Measurements from ENCODE around the gene LUM. TPM values are rescaled to one million over a fixed set of nuclear protein-coding genes. Genes with fewer than 3 reads are reported as not detected.

Gene LUM
- total RNA-seq, 4 donors from 2014 or later, result 29.6 to 103 (median 67.6) TPM

- no peak overlapping the region for H3K27ac ChIP-seq
- no peaks in the 10 kb centered on the region for H3K36me3 ChIP-seq
- no peaks in the 10 kb centered on the region for H3K9me3 ChIP-seq
- no peaks in the 10 kb centered on the region for H3K27me3 ChIP-seq
- H3K4me1 ChIP-seq, result peaks cover 0 to 5% (median 0%) of the 10 kb centered on the region in 3 donors
- H3K4me3 ChIP-seq, result no peak overlapping the region
- no peak for TF ChIP-seq EP300 (IDR thresholded peaks at IDR 0.05)
- TF ChIP-seq CTCF (IDR thresholded peaks at IDR 0.05), result no peak
- no peak for TF ChIP-seq POLR2A (IDR thresholded peaks at IDR 0.05)
- no peak for TF ChIP-seq POLR2AphosphoS5 (IDR thresholded peaks at IDR 0.05)
- ATAC-seq, result no peak
These were observed 52.1 kb downstream of the LUM start for GRCh38 chr12:91059211-91059610.

DNA sequence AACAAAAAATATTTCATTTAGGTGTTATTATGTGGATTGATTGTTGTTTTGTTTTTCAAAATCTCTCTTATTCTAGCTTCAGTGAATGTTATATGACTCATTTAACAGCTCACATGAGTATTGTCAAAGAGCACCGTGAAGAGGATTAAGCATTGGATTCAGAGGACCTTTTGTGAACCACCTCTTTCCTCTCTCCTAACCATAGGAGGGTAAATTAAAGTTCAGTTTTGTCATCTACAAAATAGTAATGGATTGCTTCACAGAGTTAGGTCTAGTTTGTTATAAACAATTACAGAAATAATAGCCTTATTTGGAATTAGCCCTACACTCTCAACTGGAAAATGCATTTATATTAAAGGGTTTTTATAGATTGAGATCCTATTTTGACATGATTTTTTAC is 52.5 kb downstream of the LUM start:
- WGBS, 2 donors (ENCODE audit: low coverage in 1 of 2), result 15% methylated on average over 1 of the region's 1 CpG; no CpG with 5 or more reads in 1 of the 2 donors
- TF ChIP-seq POLR2AphosphoS5 (IDR thresholded peaks at IDR 0.05) (no peak), EP300 (IDR thresholded peaks at IDR 0.05) (no peak), CTCF (IDR thresholded peaks at IDR 0.05) (no peak), POLR2A (IDR thresholded peaks at IDR 0.05) (no peak)
- H3K36me3 ChIP-seq, result no peaks in the 10 kb centered on the region
- ATAC-seq, result no peak
- H3K4me3 ChIP-seq, result no peak overlapping the region
- no peak overlapping the region for H3K27ac ChIP-seq
- peaks cover 0 to 9% (median 0%) of the 10 kb centered on the region in 3 donors for H3K4me1 ChIP-seq
- no peaks in the 10 kb centered on the region for H3K27me3 ChIP-seq
- no peaks in the 10 kb centered on the region for H3K9me3 ChIP-seq

DNA sequence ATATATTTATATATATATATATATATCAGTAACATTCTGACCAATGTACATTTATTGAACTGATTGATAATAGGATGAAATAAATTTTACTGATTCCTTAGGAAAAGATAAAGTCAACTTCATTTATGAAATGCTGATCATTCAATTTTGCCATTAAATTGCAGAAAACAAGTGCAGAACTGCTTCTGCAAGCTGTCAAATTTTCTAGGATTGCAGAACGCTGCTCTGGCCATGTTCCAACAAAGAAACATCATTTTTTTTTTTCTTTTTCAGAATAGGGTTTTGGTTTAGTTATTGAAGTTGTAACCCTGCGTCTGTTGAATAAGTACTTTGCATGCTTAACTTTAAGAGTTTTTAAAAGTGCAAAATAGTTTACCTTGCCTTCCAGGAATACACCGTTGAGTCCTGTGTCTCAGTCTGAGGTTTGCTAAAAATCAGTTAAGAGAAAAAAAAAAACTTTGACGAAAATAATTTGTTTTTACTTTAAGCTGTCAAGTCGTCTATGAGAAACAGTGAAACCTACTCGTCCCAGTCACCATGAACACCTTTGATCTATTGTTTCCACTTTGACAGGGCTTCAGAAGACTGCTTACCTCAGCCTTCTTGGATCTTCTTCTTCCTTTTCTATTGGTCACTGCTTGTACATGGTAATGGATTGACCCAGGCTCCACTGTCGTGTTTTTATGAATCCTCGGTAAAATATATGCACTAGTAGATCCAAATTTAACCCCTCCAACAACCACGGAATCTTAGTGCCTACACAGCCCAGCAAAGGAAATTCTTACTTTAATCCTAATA is 53.7 kb downstream of the LUM start, which contains the start of gene KERA:
Gene KERA, minus strand, starts transcription at position 657 of the 798 bp plus-strand sequence. CDS start 1,743 bp downstream, outside the sequence.
- no peaks in the 10 kb centered on the region for H3K36me3 ChIP-seq
- 41 to 63% methylated on average over 8 to 9 of the region's 9 CpGs for WGBS, 2 donors (ENCODE audit: low coverage in 1 of 2)
- no peak within 1 kb of the TSS for H3K4me3 ChIP-seq
- no peaks in the 10 kb centered on the region for H3K9me3 ChIP-seq
- peaks cover 0 to 12% (median 0%) of the 10 kb centered on the region in 3 donors for H3K4me1 ChIP-seq
- no peak for ATAC-seq
- H3K27me3 ChIP-seq, result no peaks in the 10 kb centered on the region
- TF ChIP-seq CTCF (IDR thresholded peaks at IDR 0.05), result no peak
- TF ChIP-seq POLR2A (IDR thresholded peaks at IDR 0.05), result no peak
- TF ChIP-seq EP300 (IDR thresholded peaks at IDR 0.05), result no peak
- TF ChIP-seq POLR2AphosphoS5 (IDR thresholded peaks at IDR 0.05), result no peak
- no peak within 1 kb of the TSS for H3K27ac ChIP-seq

DNA sequence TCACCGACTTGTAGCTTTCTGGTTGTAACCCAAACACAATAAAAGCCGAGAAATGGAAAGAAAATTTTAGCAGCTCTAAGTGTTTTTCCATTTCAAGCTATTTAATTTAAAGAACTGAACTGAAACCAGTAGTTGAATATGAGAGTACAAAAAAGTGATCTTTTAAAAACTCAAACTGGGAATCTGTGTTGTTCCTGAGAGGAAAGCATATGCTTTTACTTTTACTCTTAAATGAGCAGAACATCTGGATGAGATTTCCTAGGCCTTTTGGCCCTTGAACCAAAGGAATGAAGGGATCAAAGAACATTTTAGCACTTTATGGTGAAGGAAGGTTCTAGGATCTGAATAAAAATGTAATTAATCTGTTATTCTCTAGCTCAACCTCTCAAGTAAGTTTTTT is 54.8 kb downstream of the LUM start:
- WGBS, 2 donors (ENCODE audit: low coverage in 1 of 2), result 73 to 86% methylated on average over 2 of the region's 2 CpGs
- Histone ChIP-seq H3K27ac (no peak overlapping the region), H3K27me3 (no peaks in the 10 kb centered on the region), H3K4me3 (no peak overlapping the region), H3K36me3 (no peaks in the 10 kb centered on the region), H3K9me3 (no peaks in the 10 kb centered on the region), H3K4me1 (peaks cover 0 to 12% (median 0%) of the 10 kb centered on the region in 3 donors)
- ATAC-seq, result no peak
- TF ChIP-seq EP300 (IDR thresholded peaks at IDR 0.05), result no peak
- TF ChIP-seq POLR2A (IDR thresholded peaks at IDR 0.05), result no peak
- no peak for TF ChIP-seq POLR2AphosphoS5 (IDR thresholded peaks at IDR 0.05)
- TF ChIP-seq CTCF (IDR thresholded peaks at IDR 0.05), result no peak

DNA sequence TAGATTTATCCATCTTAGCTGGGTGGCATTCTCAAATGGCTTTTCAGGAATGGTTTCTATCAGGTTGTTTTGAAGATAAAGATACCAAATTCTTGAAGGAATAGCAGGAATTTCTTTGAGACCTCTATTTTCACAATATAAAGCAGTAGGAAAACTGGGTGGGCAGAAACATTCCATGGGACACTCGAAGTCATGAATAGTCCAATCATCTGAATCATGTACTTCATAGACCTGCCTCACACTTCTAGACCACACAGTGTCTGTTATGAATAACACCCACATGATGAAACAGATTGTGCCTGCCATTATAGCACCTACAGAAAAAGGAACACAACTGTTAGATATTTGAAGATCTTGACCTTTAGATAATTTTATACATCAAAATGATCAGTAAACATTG is 55.3 kb downstream of the LUM start:
- H3K4me1 ChIP-seq, result peaks cover 0 to 12% (median 0%) of the 10 kb centered on the region in 3 donors
- no peaks in the 10 kb centered on the region for H3K27me3 ChIP-seq
- H3K27ac ChIP-seq, result no peak overlapping the region
- H3K4me3 ChIP-seq, result no peak overlapping the region
- H3K9me3 ChIP-seq, result no peaks in the 10 kb centered on the region
- H3K36me3 ChIP-seq, result no peaks in the 10 kb centered on the region
- WGBS, 2 donors (ENCODE audit: low coverage in 1 of 2), result 60% methylated on average over 1 of the region's 1 CpG; no CpG with 5 or more reads in 1 of the 2 donors
- no peak for ATAC-seq
- TF ChIP-seq CTCF (IDR thresholded peaks at IDR 0.05), result no peak
- TF ChIP-seq POLR2A (IDR thresholded peaks at IDR 0.05), result no peak
- TF ChIP-seq EP300 (IDR thresholded peaks at IDR 0.05), result no peak
- no peak for TF ChIP-seq POLR2AphosphoS5 (IDR thresholded peaks at IDR 0.05)
